Measurements from ENCODE around the gene NTPCR. TPM values are rescaled to one million over a fixed set of nuclear protein-coding genes. Genes with fewer than 3 reads are reported as not detected.
A peak's percentile ranks its signal among the peaks of the same experiment; 100 is the strongest.
"Not testable (repeated sequence)": the region's sequence is repeated elsewhere in the genome, so short reads cannot be mapped to it uniquely, and the experiment has no call there.

Gene NTPCR
- total RNA-seq, 2 experiments from 2014 or later, result 26.2 to 27.1 TPM

GRCh38 chr1:232915212-232915611 lies 35.2 kb upstream of the NTPCR start:
- POLR2A ChIA-PET, result no interaction called here
- DNase-seq, result no peak
- H3K27me3 Mint-ChIP-seq, result no peaks in the 10 kb centered on the region
- peaks cover 5% of the 10 kb centered on the region for H3K9me3 Mint-ChIP-seq
- peaks cover 6% of the 10 kb centered on the region for H3K36me3 Mint-ChIP-seq
- no peak overlapping the region for H3K4me3 Mint-ChIP-seq
- no peak for ATAC-seq (ENCODE audit: low read depth)
- H3K27ac Mint-ChIP-seq, result no peak overlapping the region
- H3K4me1 Mint-ChIP-seq, result peaks cover 11% of the 10 kb centered on the region

GRCh38 chr1:232917053-232917452 lies 33.4 kb upstream of the NTPCR start:
- H3K27me3 Mint-ChIP-seq, result peaks cover 2% of the 10 kb centered on the region
- no peak overlapping the region for H3K4me3 Mint-ChIP-seq
- POLR2A ChIA-PET, result no interaction called here
- peaks cover 12% of the 10 kb centered on the region for H3K9me3 Mint-ChIP-seq
- H3K4me1 Mint-ChIP-seq, result peaks cover 8% of the 10 kb centered on the region
- peaks cover 13% of the 10 kb centered on the region for H3K36me3 Mint-ChIP-seq
- no peak overlapping the region for H3K27ac Mint-ChIP-seq
- ATAC-seq (ENCODE audit: low read depth) (no peak), DNase-seq (no peak)

GRCh38 chr1:232921381-232921780 lies 29.0 kb upstream of the NTPCR start:
- peaks cover 2% of the 10 kb centered on the region for H3K27me3 Mint-ChIP-seq
- ATAC-seq (ENCODE audit: low read depth) (no peak), DNase-seq (no peak)
- H3K9me3 Mint-ChIP-seq, result peaks cover 12% of the 10 kb centered on the region
- H3K4me3 Mint-ChIP-seq, result no peak overlapping the region
- no peak overlapping the region for H3K27ac Mint-ChIP-seq
- peaks cover 13% of the 10 kb centered on the region for H3K36me3 Mint-ChIP-seq
- peaks cover 29% of the 10 kb centered on the region for H3K4me1 Mint-ChIP-seq
- POLR2A ChIA-PET, result no interaction called here

- no peak overlapping the region for H3K4me3 Mint-ChIP-seq
- H3K27ac Mint-ChIP-seq, result no peak overlapping the region
- peaks cover 16% of the 10 kb centered on the region for H3K9me3 Mint-ChIP-seq
- peaks cover 2% of the 10 kb centered on the region for H3K27me3 Mint-ChIP-seq
- DNase-seq (no peak), ATAC-seq (ENCODE audit: low read depth) (no peak)
- peaks cover 28% of the 10 kb centered on the region for H3K4me1 Mint-ChIP-seq
- peaks cover 16% of the 10 kb centered on the region for H3K36me3 Mint-ChIP-seq
- POLR2A ChIA-PET, result interaction anchor here (0.6 kb wide), 1 partner anchor 43 kb away, joined by 3 read pairs; no protein-coding TSS in a partner anchor
These were observed 27.9 kb upstream of the NTPCR start for GRCh38 chr1:232922485-232922884.

- peak; percentile 97 for ATAC-seq (ENCODE audit: low read depth)
- Mint-ChIP-seq H3K4me3 (peak overlapping the region; percentile 79), H3K4me1 (peaks cover 28% of the 10 kb centered on the region), H3K27me3 (peaks cover 2% of the 10 kb centered on the region), H3K9me3 (peaks cover 14% of the 10 kb centered on the region), H3K36me3 (peaks cover 14% of the 10 kb centered on the region), H3K27ac (peak overlapping the region; percentile 98)
- DNase-seq, result peak; percentile 61
- POLR2A ChIA-PET, result interaction anchor here (0.9 to 1.6 kb wide), 5 partner anchors 20 to 137 kb away, joined by 3 to 6 read pairs (median 3); partner anchors contain the start of genes MAP10 and NTPCR
These were observed 26.5 kb upstream of the NTPCR start for GRCh38 chr1:232923739-232924386.

GRCh38 chr1:232924874-232925273 lies 25.5 kb upstream of the NTPCR start:
- DNase-seq (no peak), ATAC-seq (ENCODE audit: low read depth) (no peak)
- POLR2A ChIA-PET, result no interaction called here
- peaks cover 28% of the 10 kb centered on the region for H3K4me1 Mint-ChIP-seq
- peaks cover 2% of the 10 kb centered on the region for H3K27me3 Mint-ChIP-seq
- H3K27ac Mint-ChIP-seq, result peak overlapping the region; percentile 49
- H3K36me3 Mint-ChIP-seq, result peaks cover 13% of the 10 kb centered on the region
- peak overlapping the region; percentile 1 for H3K4me3 Mint-ChIP-seq
- peaks cover 11% of the 10 kb centered on the region for H3K9me3 Mint-ChIP-seq

GRCh38 chr1:232925421-232926220 lies 24.8 kb upstream of the NTPCR start:
- H3K4me1 Mint-ChIP-seq, result peaks cover 28% of the 10 kb centered on the region
- no peak overlapping the region for H3K4me3 Mint-ChIP-seq
- ATAC-seq (ENCODE audit: low read depth), result no peak
- H3K27me3 Mint-ChIP-seq, result no peaks in the 10 kb centered on the region
- DNase-seq, result no peak
- peaks cover 7% of the 10 kb centered on the region for H3K9me3 Mint-ChIP-seq
- H3K27ac Mint-ChIP-seq, result no peak overlapping the region
- H3K36me3 Mint-ChIP-seq, result peaks cover 9% of the 10 kb centered on the region
- POLR2A ChIA-PET, result no interaction called here

- DNase-seq; ATAC-seq (ENCODE audit: low read depth); H3K4me3 Mint-ChIP-seq; H3K27ac Mint-ChIP-seq; H3K9me3 Mint-ChIP-seq; H3K36me3 Mint-ChIP-seq; POLR2A ChIA-PET; H3K27me3 Mint-ChIP-seq: not testable (repeated sequence)
- peaks cover 23% of the 10 kb centered on the region for H3K4me1 Mint-ChIP-seq
These were observed 23.2 kb upstream of the NTPCR start for GRCh38 chr1:232927166-232927565.

- no peaks in the 10 kb centered on the region for H3K27me3 Mint-ChIP-seq
These were observed 22.4 kb upstream of the NTPCR start for GRCh38 chr1:232927830-232928505.

GRCh38 chr1:232932486-232933425 lies 17.7 kb upstream of the NTPCR start:
- no peaks in the 10 kb centered on the region for H3K36me3 Mint-ChIP-seq
- POLR2A ChIA-PET, result no interaction called here
- H3K9me3 Mint-ChIP-seq, result no peaks in the 10 kb centered on the region
- H3K4me3 Mint-ChIP-seq, result no peak overlapping the region
- ATAC-seq (ENCODE audit: low read depth), result no peak
- H3K27ac Mint-ChIP-seq, result no peak overlapping the region
- no peak for DNase-seq
- H3K4me1 Mint-ChIP-seq, result no peaks in the 10 kb centered on the region
- peaks cover 5% of the 10 kb centered on the region for H3K27me3 Mint-ChIP-seq

More at GRCh38 chr1:232927830-232928505, 22.4 kb upstream of the NTPCR start:
- Mint-ChIP-seq H3K36me3 (peaks cover 5% of the 10 kb centered on the region), H3K4me3 (no peak overlapping the region), H3K27ac (no peak overlapping the region), H3K4me1 (peaks cover 22% of the 10 kb centered on the region), H3K9me3 (peaks cover 4% of the 10 kb centered on the region)
- no peak for DNase-seq
- ATAC-seq (ENCODE audit: low read depth), result no peak
- POLR2A ChIA-PET, result no interaction called here

- no peak for ATAC-seq (ENCODE audit: low read depth)
- H3K9me3 Mint-ChIP-seq, result no peaks in the 10 kb centered on the region
- POLR2A ChIA-PET, result no interaction called here
- H3K27me3 Mint-ChIP-seq, result peaks cover 10% of the 10 kb centered on the region
- H3K4me1 Mint-ChIP-seq, result no peaks in the 10 kb centered on the region
- DNase-seq, result no peak
- no peak overlapping the region for H3K4me3 Mint-ChIP-seq
- H3K36me3 Mint-ChIP-seq, result no peaks in the 10 kb centered on the region
- H3K27ac Mint-ChIP-seq, result peak overlapping the region; percentile 23
These were observed 13.5 kb upstream of the NTPCR start for GRCh38 chr1:232936941-232937340.

GRCh38 chr1:232937741-232938375 lies 12.6 kb upstream of the NTPCR start:
- H3K36me3 Mint-ChIP-seq, result no peaks in the 10 kb centered on the region
- POLR2A ChIA-PET, result no interaction called here
- DNase-seq (no peak), ATAC-seq (ENCODE audit: low read depth) (no peak)
- peaks cover 10% of the 10 kb centered on the region for H3K27me3 Mint-ChIP-seq
- H3K27ac Mint-ChIP-seq, result no peak overlapping the region
- H3K4me3 Mint-ChIP-seq, result no peak overlapping the region
- no peaks in the 10 kb centered on the region for H3K4me1 Mint-ChIP-seq
- H3K9me3 Mint-ChIP-seq, result no peaks in the 10 kb centered on the region

Data from activated naive CD8-positive, alpha-beta T cell treated with anti-CD3 and anti-CD28 coated beads, Interleukin-2, amount 10 ng/mL, durations not matched to agents 7 days and 5 days (primary cell).